H4 (cell line): ENCODE measurements around the gene CNDP2. TPM values are rescaled to one million over a fixed set of nuclear protein-coding genes. Genes with fewer than 3 reads are reported as not detected.
"Not testable (repeated sequence)": the region's sequence is repeated elsewhere in the genome, so short reads cannot be mapped to it uniquely, and the experiment has no call there.

ENCODE experiments used
- DNase-seq: peaks from one replicate; pipeline ENCODE4 v3.0.0-alpha.2; 2015; ENCODE audit warnings: low spot score
- total RNA-seq: library from RNA; depleted of rRNA; stranded (reverse); fragments of >200 nt; shearing (Covaris generic); gene quantifications from 2 replicates; pipeline ENCODE4 v1.2.3, GENCODE V29; 2014

CNDP2 gene
- total RNA-seq, 1 experiment from 2014 or later = 57.3 TPM

DNA sequence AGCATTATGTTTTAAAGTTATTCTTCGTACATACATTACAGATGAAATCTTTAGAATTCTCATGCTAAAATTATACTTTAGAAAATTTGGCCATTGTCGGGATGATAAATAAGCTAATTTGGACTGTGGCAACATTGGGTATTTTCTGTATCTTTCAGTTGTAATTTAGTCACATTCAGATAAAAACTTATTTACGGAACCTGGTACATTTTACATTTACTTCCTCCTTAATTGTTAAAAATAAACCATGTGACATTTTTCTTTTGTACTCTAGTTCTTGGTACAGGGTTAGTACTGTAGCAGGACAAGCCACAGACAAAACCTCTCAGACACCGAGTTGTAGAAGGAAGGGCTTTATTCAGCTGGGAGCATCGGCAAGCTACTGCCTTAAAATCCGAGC is 4.2 kb downstream of the CNDP2 start:
- DNase-seq = no peak

- not testable (repeated sequence) for DNase-seq
Observed at GRCh38 chr18:74500774-74501173, 4.6 kb downstream of the CNDP2 start.

GRCh38 chr18:74501386-74501785 is 5.2 kb downstream of the CNDP2 start:
- no peak for DNase-seq

DNA sequence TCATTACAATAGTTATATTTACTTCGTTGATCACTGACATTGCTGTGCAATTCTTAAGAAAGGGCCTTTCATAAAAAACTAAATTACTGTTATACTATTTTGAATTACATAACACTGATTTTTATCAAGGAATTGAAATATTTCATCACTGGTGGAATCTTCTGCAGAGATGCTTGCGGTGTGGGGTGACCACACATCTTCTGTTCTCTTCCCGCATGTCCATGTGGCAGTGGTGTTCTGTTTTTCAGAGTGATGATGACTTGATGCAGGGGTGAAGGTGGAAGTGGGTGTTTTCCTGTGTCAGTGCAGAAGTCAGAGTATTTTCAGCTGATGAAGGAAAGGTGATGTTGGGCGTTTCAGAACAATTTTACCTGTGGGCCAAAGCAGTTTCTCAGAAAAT is 7.0 kb downstream of the CNDP2 start:
- no peak for DNase-seq

DNA sequence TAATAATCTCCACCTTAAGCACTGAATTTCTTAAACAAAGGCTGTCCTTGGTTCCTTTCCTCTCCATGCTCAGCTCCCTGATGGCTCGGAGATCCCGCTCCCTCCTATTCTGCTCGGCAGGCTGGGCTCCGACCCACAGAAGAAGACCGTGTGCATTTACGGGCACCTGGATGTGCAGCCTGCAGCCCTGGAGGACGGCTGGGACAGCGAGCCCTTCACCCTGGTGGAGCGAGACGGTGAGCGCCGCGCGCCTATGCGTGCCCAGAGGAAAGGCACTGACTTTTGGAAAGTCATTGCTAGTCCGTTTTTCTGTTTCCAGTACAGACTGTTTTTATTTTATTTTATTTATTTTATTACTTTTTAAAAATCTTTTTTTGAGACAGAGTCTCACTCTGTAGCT is 9.6 kb downstream of the CNDP2 start:
- no peak for DNase-seq

GRCh38 chr18:74506448-74507084 is 10.4 kb downstream of the CNDP2 start:
- DNase-seq = no peak

- DNase-seq = no peak
Observed at GRCh38 chr18:74507097-74507881, 11.1 kb downstream of the CNDP2 start.

- DNase-seq = no peak
Observed at GRCh38 chr18:74507927-74508326, 11.8 kb downstream of the CNDP2 start.

DNA sequence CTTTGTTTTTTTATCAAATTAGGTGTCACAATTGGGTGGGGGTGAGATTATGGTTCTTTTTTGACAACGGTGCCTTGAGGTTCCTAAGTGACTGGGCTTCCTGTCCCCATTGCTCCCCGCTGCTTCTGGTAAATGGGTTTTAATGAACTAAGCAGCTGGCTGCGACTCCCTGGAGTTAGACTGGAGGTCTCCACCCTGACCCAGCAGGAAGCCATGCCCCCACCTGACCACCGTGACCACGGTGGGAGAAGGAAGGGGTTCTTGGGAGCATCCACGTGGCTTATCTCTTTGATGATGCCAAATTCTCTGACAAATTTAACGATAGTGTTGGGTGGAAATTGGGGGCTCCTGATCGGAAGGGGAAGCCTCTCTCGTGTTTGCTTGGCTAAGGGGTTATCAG is 12.2 kb downstream of the CNDP2 start:
- DNase-seq = no peak

GRCh38 chr18:74508821-74509225 is 12.7 kb downstream of the CNDP2 start:
- DNase-seq = no peak

- no peak for DNase-seq
Observed at GRCh38 chr18:74509856-74510769, 13.9 kb downstream of the CNDP2 start.

- DNase-seq = no peak
Observed at GRCh38 chr18:74510770-74511095, 14.6 kb downstream of the CNDP2 start.

DNA sequence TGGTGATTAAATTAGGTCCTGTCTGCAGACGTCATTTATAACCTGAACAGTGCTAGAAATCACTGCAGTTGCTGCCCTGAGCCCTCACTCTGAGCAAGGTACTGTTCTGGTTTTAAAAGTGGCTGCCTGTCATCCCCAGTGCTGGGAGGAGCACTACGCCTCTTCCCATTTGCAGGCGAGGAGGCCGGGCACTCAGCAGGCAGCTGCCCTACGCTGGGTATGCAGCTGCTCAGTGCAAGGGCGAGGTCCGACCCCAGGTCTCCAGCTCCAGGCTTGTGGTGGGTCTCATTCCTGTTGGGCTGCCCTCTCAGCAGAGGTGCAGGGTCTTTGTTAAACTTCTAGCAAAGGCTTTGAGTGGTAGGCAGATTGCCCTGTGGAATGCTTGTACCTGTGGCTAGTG is 15.7 kb downstream of the CNDP2 start:
- no peak for DNase-seq

GRCh38 chr18:74512321-74513053 is 16.3 kb downstream of the CNDP2 start:
- DNase-seq = no peak

DNA sequence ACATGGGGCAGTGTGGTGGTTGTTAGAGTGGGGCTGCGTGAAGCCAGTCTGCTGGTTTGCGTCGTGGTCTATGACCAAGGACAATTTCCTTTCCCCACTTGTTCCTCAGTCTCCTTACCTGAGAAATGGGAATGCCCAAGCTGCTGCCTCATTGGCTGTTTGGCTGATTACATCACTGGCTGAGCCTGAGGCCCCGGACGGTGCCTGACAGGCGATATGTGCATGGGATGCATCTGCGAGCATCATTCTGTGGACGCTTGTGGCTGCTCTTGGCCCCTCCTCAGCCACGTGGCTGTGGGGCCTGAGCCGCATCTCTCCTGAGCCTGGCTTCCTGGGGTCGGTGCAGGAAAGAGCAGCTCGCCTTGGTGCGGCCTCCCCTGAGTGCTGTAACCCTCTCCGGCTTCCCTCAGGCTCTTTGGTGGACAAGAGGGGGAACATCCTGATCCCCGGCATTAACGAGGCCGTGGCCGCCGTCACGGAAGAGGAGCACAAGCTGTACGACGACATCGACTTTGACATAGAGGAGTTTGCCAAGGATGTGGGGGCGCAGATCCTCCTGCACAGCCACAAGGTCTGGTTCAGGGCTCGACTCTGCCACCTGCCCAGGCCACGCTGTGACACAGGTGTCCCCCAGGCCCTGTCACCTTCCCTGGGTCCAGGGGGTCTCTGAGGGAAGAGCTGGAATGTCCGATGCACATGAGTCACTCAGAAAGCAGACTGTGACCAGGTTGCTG is 17.2 kb downstream of the CNDP2 start:
- no peak for DNase-seq

- no peak for DNase-seq
Observed at GRCh38 chr18:74513883-74514205, 17.7 kb downstream of the CNDP2 start.

DNA sequence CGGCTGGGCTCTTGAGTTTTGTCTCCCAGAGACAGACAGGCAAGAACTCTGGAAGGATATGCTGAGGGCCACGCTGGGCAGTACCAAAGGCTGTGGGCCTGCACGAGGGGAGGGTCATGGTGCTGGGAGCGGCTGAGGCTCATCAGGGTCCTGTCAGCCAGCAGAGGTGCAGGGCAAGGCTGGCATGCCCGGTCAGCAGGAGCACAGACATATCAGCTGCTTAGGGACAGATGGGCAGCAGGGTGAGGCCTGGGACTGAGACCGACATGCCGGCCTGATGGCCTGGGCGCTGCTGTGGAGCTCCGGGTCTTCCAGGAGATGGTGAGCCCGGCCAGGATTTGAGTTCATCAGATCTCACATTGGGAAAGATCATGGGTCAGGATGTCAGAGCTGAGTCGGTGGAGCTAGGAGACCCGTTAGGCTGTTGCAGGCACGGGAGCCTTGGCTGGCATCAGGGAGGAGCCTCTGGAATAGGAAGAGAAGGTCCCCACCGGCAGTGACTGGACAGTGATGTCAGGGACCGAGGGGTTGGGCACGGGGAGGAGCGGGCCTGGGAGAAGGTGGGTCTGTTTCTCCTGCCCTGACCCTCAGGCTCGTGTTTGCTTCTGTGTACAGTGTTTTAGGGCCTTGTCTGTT is 18.8 kb downstream of the CNDP2 start:
- DNase-seq = no peak

- no peak for DNase-seq
Observed at GRCh38 chr18:74515620-74516231, 19.6 kb downstream of the CNDP2 start.

- no peak for DNase-seq
Observed at GRCh38 chr18:74516271-74517235, 20.4 kb downstream of the CNDP2 start.
